KMS-11 (cell line): ENCODE measurements around the gene SOCS3.
A peak's percentile ranks its signal among the peaks of the same experiment; 100 is the strongest.

Source experiments
- H2AFZ ChIP-seq: fragments of 200-600 bp; sonication (generic); 2 replicates; pipeline ENCODE4 v1.6.1; 2016; ENCODE audit warnings: antibody characterized with exemption, mixed run types, low read depth
- H3K27ac ChIP-seq: fragments of 200-600 bp; sonication (generic); 2 replicates; pipeline ENCODE4 v1.6.1; 2016; ENCODE audit warnings: mild to moderate bottlenecking, mixed run types
- H3K27me3 ChIP-seq: fragments of 200-600 bp; sonication (generic); 2 replicates; pipeline ENCODE4 v1.6.1; 2017; ENCODE audit warnings: mild to moderate bottlenecking, low read depth, mixed run types, moderate library complexity; ENCODE audit not compliant: insufficient read depth
- H3K36me3 ChIP-seq: fragments of 200-600 bp; sonication (generic); 2 replicates; pipeline ENCODE4 v1.6.1; 2017; ENCODE audit warnings: mild to moderate bottlenecking, mixed run types; ENCODE audit not compliant: insufficient read depth
- H3K4me1 ChIP-seq: fragments of 200-600 bp; sonication (generic); 2 replicates; pipeline ENCODE4 v1.6.1; 2016; ENCODE audit warnings: mild to moderate bottlenecking, low read depth, mixed run types; ENCODE audit not compliant: poor library complexity, severe bottlenecking
- H3K4me2 ChIP-seq: fragments of 200-600 bp; sonication (generic); 2 replicates; pipeline ENCODE4 v1.7.0; 2016; ENCODE audit warnings: mild to moderate bottlenecking, mixed run types
- H3K4me3 ChIP-seq: fragments of 200-600 bp; sonication (generic); IDR thresholded peaks from 2 replicates; pipeline ENCODE4 v1.6.1; 2017; ENCODE audit warnings: low read depth, low read length, mixed read lengths; ENCODE audit not compliant: insufficient read depth
- H3K79me2 ChIP-seq: fragments of 200-600 bp; sonication (generic); 2 replicates; pipeline ENCODE4 v1.6.1; 2016; ENCODE audit warnings: low read depth, mixed run types; ENCODE audit not compliant: insufficient read depth
- H3K9ac ChIP-seq: fragments of 200-600 bp; sonication (generic); 2 replicates; pipeline ENCODE4 v1.6.1; 2016; ENCODE audit warnings: mild to moderate bottlenecking, mixed run types
- H4K20me1 ChIP-seq: fragments of 200-600 bp; sonication (generic); 2 replicates; pipeline ENCODE4 v1.6.1; 2016; ENCODE audit warnings: mild to moderate bottlenecking, mixed run types; ENCODE audit not compliant: insufficient read depth
- TF ChIP-seq, protein P1 (sequence below): fragments of 200-600 bp; sonication (generic); conservative IDR thresholded peaks from 2 replicates; pipeline ENCODE4 v1.6.1; 2017; ENCODE audit warnings: low read depth, mild to moderate bottlenecking, antibody characterized with exemption, low read length, moderate library complexity, mixed read lengths

Gene SOCS3

DNA sequence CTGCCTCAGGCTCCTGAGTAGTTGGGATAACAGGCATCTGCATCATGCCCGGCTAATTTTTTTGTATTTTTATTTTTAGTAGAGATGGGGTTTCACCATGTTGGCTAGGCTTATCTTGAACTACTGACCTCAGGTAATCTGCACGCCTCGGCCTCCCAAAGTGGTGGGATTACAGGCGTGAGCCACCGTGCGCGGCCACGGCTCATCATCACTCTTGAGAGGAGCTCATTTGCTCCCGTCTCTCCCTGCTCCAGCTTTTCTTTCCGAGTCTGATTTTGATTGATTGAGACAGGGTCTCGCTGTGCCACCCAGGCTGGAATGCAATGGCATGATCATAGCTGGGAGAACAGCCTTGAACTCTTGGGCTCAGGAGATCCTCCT is 31.2 kb upstream of the SOCS3 start:
- no peak overlapping the region for H2AFZ ChIP-seq
- no peaks in the 10 kb centered on the region for H3K27me3 ChIP-seq
- H3K27ac ChIP-seq, result no peak overlapping the region
- TF ChIP-seq, protein P1, sequence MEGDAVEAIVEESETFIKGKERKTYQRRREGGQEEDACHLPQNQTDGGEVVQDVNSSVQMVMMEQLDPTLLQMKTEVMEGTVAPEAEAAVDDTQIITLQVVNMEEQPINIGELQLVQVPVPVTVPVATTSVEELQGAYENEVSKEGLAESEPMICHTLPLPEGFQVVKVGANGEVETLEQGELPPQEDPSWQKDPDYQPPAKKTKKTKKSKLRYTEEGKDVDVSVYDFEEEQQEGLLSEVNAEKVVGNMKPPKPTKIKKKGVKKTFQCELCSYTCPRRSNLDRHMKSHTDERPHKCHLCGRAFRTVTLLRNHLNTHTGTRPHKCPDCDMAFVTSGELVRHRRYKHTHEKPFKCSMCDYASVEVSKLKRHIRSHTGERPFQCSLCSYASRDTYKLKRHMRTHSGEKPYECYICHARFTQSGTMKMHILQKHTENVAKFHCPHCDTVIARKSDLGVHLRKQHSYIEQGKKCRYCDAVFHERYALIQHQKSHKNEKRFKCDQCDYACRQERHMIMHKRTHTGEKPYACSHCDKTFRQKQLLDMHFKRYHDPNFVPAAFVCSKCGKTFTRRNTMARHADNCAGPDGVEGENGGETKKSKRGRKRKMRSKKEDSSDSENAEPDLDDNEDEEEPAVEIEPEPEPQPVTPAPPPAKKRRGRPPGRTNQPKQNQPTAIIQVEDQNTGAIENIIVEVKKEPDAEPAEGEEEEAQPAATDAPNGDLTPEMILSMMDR, result no peak
- H3K4me2 ChIP-seq, result no peak overlapping the region
- H3K4me3 ChIP-seq, result no peak overlapping the region
- H3K79me2 ChIP-seq, result peaks cover 73% of the 10 kb centered on the region
- H3K9ac ChIP-seq, result no peak overlapping the region
- no peaks in the 10 kb centered on the region; the same call in 1 of the 2 replicates for H3K36me3 ChIP-seq
- H3K4me1 ChIP-seq, result peaks cover 12% of the 10 kb centered on the region
- peaks cover 11% of the 10 kb centered on the region for H4K20me1 ChIP-seq

DNA sequence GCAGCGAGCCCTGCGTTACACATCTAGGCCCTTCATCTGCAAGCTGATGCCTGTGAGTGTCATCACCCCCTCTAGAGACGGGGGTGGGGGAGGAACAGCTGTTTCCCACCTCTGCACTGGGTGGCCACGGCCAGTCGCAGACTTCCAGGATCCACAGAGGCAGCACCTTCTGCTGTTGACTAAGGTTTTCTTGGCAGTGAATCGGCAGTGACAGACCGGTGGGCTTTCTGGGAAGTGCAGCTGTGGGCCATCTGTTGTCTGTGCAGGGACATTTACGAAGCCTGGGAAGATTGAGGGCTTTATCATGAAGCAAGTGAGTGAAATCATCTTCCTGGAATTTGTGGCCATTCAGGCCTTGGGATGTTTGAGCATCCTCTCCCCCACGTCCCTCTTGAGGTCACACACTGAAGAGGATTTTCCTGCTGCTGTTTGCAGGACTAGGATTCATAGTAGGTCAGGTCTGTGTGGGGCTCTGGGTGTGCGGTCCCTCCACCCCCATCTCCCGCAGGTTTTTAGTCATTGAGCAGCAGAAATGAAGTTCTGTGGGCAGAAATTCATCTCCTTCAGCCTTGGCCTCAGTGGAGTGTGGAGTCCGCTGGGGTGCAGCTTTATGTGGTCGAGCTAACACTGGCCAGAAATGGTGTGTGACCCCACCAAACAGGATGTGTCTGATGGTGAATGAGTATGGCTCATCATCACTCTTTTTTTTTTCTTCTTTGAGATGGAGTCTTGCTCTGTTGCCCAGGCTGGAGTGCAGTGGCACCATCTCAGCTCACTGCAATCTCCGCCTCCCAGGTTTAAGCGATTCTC is 30.6 kb upstream of the SOCS3 start:
- TF ChIP-seq, protein P1, result no peak
- Histone ChIP-seq H3K27me3 (no peaks in the 10 kb centered on the region), H3K4me3 (no peak overlapping the region), H3K4me1 (peaks cover 18% of the 10 kb centered on the region), H3K27ac (no peak overlapping the region), H3K9ac (no peak overlapping the region), H3K36me3 (no peaks in the 10 kb centered on the region), H3K4me2 (no peak overlapping the region), H2AFZ (no peak overlapping the region), H3K79me2 (peaks cover 73% of the 10 kb centered on the region), H4K20me1 (peaks cover 16% of the 10 kb centered on the region)

DNA sequence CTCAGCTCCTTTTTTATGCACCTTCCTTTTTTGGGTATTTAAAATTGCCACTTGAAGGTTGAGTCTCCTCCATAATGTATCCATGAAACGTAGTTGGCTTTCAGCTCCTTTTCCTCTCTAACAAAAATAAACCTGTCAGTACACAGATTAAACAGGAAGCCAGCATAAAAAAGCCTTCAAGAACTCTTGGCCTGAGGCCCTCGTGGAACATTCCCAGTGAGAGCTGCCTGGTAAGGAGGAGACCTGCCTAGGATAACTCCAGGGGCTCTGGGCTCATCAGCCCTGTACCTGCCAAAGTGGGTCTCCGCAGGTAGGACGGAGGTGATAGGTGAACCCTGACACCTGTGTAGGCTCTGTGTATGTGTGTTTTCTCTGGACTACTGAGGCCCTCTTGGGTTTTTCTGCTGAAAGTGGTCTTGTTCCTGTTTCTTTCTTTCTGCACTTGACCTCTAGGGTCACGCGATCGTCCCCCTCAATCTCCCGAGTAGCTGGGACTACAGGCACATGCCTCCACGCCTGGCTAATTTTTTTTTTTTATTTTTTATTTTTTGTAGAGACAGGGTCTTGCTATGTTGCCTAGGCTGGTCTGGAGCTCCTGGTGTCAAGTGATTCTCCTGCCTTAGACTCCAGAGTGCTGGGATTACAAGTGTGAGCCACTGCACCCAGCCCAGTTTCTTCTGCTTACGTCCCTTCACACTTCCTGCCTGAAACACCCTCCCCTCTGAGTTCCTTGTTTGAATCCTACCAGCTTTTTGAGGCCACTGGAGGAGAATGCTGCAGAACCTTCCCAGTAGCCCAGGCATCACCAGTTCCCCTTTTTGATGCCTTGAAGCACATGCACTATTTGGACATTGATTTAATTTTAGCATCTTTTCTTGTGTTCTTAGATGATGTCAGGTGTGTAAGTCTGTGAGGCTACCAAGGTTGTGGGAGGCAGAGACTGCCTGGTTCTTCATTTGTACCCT is 28.4 kb upstream of the SOCS3 start:
- Histone ChIP-seq H2AFZ (no peak overlapping the region), H3K27me3 (no peaks in the 10 kb centered on the region), H3K4me1 (peaks cover 40% of the 10 kb centered on the region), H3K4me2 (no peak overlapping the region), H3K27ac (no peak overlapping the region), H3K36me3 (no peaks in the 10 kb centered on the region), H3K4me3 (no peak overlapping the region), H4K20me1 (peaks cover 22% of the 10 kb centered on the region), H3K9ac (no peak overlapping the region), H3K79me2 (peaks cover 92% of the 10 kb centered on the region)
- TF ChIP-seq, protein P1, result no peak

DNA sequence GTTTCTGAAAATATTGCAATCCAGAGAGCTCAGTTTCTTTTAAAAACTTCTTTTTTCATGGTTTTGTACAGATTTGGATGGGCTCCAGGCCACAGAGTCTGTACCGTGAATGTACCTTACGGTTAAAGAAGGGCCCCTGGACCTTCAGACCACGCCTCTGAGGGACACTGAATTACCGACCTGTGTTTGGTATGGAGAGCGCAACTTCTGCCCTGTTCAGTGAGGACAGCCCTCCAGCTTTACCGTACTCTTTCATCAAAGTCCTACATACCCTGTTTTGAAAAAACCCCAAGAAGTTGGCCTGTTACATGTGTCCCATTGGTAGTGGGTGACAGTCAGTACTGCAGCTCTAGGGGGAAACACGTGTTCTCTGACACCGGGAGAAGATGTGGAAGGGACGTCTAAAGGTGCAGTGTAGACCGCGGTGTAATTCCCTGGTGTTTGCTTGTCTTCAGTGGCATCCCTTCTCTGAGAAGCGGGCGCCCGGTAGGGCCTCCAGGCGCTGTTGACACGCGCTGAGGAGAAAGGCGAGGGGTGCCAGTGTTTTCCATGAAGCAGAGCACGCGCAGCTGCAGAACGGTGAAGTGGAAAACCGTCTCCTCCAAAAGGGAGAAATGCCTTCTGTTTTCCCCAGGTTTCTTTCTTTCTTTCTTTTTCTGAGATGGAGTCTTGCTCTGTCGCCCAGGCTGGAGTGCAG is 24.8 kb upstream of the SOCS3 start:
- no peak overlapping the region for H3K4me3 ChIP-seq
- H3K4me1 ChIP-seq, result peaks cover 68% of the 10 kb centered on the region
- peaks cover 100% of the 10 kb centered on the region for H3K79me2 ChIP-seq
- H3K9ac ChIP-seq, result no peak overlapping the region
- no peaks in the 10 kb centered on the region for H3K27me3 ChIP-seq
- H4K20me1 ChIP-seq, result peaks cover 18% of the 10 kb centered on the region
- TF ChIP-seq, protein P1, result no peak
- no peak overlapping the region for H2AFZ ChIP-seq
- H3K4me2 ChIP-seq, result peak overlapping the region; percentile 76
- H3K36me3 ChIP-seq, result no peaks in the 10 kb centered on the region
- peak overlapping the region; percentile 77; the same call in 1 of the 2 replicates for H3K27ac ChIP-seq
